Cardiac muscle cell (in vitro differentiated cells and primary cell): ENCODE data around the gene JAKMIP1. TPM values are rescaled to one million over a fixed set of nuclear protein-coding genes. Genes with fewer than 3 reads are reported as not detected.

Experiments
- DNase-seq, 2 donors: peaks; one replicate each; pipeline versions ENCODE4 v3.0.0 to v3.0.0-alpha.2; 2010 to 2017; ENCODE audit warnings: low read depth in 1 of 2, low spot score in 1 of 2
- H3K27ac ChIP-seq: fragments of 200-600 bp; sonication (generic); 2 replicates; pipeline ENCODE4 v1.5.1; 2016
- H3K27me3 ChIP-seq: fragments of 200-600 bp; sonication (generic); 2 replicates; pipeline ENCODE4 v1.6.0; 2016; ENCODE audit warnings: control low read depth
- H3K36me3 ChIP-seq: fragments of 200-600 bp; sonication (generic); 2 replicates; pipeline ENCODE4 v1.5.1; 2016; ENCODE audit warnings: control low read depth
- H3K4me1 ChIP-seq: fragments of 200-600 bp; sonication (generic); 2 replicates; pipeline ENCODE4 v1.8.1; 2017; ENCODE audit warnings: low read depth, mild to moderate bottlenecking, mixed run types
- H3K4me3 ChIP-seq: fragments of 200-600 bp; sonication (generic); 2 replicates; pipeline ENCODE4 v1.5.1; 2016; ENCODE audit warnings: mild to moderate bottlenecking
- H3K9me3 ChIP-seq: fragments of 200-600 bp; sonication (generic); 2 replicates; pipeline ENCODE4 v1.5.1; 2017; ENCODE audit warnings: low read depth, mild to moderate bottlenecking, control low read depth
- CTCF ChIP-seq: IDR thresholded peaks from 2 replicates; pipeline ENCODE4 v1.5.1; 2012; ENCODE audit warnings: low read depth, mild to moderate bottlenecking, low read length
- polyA plus RNA-seq: library from polyadenylated mRNA; unstranded; fragments of >200 nt; fragmentation: Nextera tagmentation; extraction: Ambion mirVana; gene quantifications from 2 replicates; pipeline ENCODE4 v1.2.1, GENCODE V29; 2016
- total RNA-seq: library from RNA; depleted of rRNA; stranded (reverse); fragments of >200 nt; gene quantifications from 2 replicates; pipeline ENCODE4 v1.2.3, GENCODE V29; 2016

JAKMIP1 gene
- total and polyA plus RNA-seq, 2 experiments from 2014 or later = 0.68 to 1.2 TPM

DNA sequence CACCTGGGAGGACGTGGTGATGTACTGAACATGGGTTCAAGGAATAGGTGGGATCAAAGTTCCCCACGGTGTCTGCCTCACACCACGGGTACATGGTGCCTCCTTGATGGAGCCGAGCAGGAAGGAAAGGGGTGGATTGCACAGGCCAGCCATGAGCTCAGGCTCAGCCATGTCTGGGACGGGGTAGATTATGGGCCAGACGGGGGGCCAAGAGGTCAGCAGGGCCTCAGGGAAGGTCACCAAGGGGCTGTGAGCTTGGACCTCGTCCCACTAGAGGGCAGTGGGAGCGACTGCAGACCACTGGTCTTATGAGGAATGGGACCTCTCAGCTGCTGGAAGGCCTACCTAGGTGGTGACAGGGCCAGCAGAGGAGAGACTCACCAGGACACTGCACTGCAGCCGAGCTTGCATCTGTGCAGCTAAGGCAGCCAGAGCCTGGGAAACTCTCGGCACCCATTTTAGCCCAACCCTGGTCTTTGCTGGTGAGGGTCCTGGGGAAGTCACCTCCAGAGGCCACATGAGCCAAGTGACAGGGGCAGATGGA is 38.4 kb downstream of the JAKMIP1 start:
- Histone ChIP-seq H3K4me1 (no peaks in the 10 kb centered on the region), H3K9me3 (no peaks in the 10 kb centered on the region), H3K27me3 (no peaks in the 10 kb centered on the region), H3K4me3 (no peak overlapping the region), H3K27ac (no peak overlapping the region), H3K36me3 (no peaks in the 10 kb centered on the region)
- TF ChIP-seq CTCF = no peak
- no peak for DNase-seq

DNA sequence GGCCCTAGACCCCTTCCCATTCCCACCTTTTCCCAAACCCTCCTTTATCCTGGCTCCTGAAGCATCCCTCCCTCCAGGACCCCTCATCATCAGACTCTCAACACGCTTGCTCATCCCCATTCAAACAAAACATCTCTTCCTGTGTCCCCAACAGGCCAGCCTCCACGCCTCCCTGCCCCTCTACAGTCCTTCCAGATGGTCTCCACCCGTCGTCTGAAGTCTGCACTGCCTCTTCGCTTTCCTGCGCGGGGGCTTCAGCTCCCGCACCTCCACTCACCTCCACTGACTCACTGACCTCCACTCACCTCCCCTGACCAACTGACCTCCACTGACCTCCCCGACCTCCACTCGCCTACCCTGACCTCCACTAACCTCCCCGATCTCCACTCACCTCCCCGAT is 39.8 kb downstream of the JAKMIP1 start:
- no peak for DNase-seq
- H3K9me3 ChIP-seq = no peaks in the 10 kb centered on the region
- TF ChIP-seq CTCF = no peak

DNA sequence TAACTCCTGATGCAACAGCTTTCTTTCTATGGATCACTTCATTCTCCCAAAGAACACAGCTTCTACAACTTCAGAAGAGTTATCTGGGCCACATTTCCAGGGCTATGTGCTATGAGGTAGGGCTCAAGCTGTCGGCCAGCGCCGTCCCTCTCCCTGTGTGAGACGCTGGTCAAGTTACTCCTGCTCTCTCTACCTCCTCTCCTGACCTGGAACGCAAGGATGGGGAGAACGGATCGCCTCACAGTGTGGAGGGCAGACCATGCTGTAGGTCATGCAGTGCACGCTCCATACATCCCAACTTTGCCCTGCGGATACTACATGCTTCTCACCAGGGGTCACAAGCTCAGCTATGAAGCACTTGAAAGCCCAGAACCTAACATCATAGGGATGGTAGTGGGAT is 42.4 kb downstream of the JAKMIP1 start:
- no peaks in the 10 kb centered on the region for H3K36me3 ChIP-seq
- no peak overlapping the region for H3K4me3 ChIP-seq
- no peak overlapping the region for H3K27ac ChIP-seq
- no peak for DNase-seq
- no peak for TF ChIP-seq CTCF
- H3K9me3 ChIP-seq = no peaks in the 10 kb centered on the region
- no peaks in the 10 kb centered on the region for H3K27me3 ChIP-seq
- H3K4me1 ChIP-seq = no peaks in the 10 kb centered on the region

More for the DNA sequence above, 39.8 kb downstream of the JAKMIP1 start:
- no peak overlapping the region for H3K27ac ChIP-seq
- no peaks in the 10 kb centered on the region for H3K4me1 ChIP-seq
- H3K4me3 ChIP-seq = no peak overlapping the region
- no peaks in the 10 kb centered on the region for H3K27me3 ChIP-seq
- H3K36me3 ChIP-seq = no peaks in the 10 kb centered on the region

DNA sequence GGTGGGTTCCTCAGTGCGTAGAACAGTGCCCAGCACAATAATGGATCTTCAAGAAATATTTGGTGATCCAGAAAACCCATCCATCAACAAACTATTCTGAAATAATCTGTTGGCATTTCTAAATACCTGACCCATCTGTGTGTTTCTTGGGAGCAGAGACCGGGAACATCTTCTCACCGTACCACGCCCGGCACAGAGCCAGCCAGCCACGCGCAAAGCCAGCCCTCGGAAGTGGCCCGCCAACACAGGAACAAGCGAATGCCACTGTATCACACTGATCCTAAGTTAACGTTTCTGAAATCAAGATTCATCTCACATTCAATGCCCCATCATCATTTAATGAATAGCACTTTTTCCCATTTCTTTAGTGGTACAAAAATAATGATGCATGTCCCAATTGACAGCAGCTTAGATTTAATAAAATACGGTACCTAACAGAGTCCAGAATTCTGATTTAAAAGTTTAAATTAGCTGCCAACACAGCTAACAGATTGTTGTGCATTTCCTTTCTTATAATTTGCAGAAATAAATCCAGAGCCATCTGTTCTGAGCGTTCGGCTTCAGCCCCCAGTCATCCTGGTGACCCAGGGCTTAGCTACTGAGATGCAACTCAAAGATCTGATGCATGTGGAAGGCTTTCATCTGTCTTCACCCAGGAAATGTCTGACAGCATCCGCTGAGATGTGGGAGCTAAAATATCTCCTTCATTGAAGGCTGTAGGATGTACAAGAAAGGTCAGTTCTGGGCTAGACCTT is 44.2 kb downstream of the JAKMIP1 start:
- no peaks in the 10 kb centered on the region for H3K4me1 ChIP-seq

DNA sequence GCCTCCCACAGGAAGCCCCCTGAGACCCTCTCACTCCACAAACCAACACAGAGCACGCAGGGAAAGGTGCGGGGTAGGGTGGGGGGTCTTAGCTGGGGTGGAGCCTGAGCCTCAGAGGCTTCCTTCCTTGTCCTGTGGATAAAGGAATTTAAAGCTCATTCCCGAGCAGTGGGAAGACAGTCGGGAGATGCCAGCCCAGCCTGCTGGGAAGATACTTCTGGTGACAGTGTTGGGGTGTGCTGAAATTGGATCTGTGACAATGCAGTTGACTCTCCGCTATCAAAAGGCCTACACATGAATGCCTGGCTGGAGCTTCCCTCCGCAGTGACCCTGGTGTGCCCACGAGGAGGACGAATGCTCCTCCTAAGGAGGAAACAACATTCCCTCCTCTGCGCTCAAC is 45.5 kb downstream of the JAKMIP1 start:
- no peaks in the 10 kb centered on the region for H3K36me3 ChIP-seq
- no peak overlapping the region for H3K27ac ChIP-seq

More for the DNA sequence above, 44.2 kb downstream of the JAKMIP1 start:
- H3K4me3 ChIP-seq = no peak overlapping the region
- DNase-seq = no peak
- no peaks in the 10 kb centered on the region for H3K36me3 ChIP-seq
- TF ChIP-seq CTCF = no peak
- no peaks in the 10 kb centered on the region for H3K9me3 ChIP-seq
- H3K27me3 ChIP-seq = no peaks in the 10 kb centered on the region
- H3K27ac ChIP-seq = no peak overlapping the region

More for the DNA sequence above, 45.5 kb downstream of the JAKMIP1 start:
- DNase-seq = no peak
- Histone ChIP-seq H3K9me3 (no peaks in the 10 kb centered on the region), H3K4me1 (no peaks in the 10 kb centered on the region), H3K27me3 (no peaks in the 10 kb centered on the region), H3K4me3 (no peak overlapping the region)
- TF ChIP-seq CTCF = no peak
